HG03103 (cell line): ENCODE results near the gene TMPRSS15.

ENCODE experiments used
- ATAC-seq: cut with Tn5 transposase; IDR thresholded peaks from one replicate; pipeline ENCODE4 v1.9.1; 2021; ENCODE audit warnings: low read depth; ENCODE audit not compliant: unreplicated experiment

The TMPRSS15 gene

DNA sequence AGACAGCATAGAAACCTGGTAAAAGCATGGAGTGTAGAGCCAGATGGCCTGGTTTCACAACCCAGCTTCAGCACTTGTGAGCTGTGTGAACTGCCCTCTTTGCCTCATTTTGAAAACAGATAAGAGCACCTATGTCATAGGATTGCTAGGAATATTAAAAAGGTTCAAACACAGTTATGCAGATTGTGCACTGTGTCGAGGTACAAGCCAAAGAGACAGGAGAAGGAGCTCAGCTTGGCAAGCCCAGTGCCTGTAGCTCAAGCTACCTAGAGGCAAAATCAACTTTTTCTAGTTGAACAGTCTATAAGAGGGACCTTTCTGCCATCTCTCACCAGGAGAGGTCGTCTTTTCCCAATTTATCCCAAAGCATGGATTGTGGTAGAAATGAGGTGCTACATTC is 153.9 kb downstream of the TMPRSS15 start:
- ATAC-seq, result no peak

DNA sequence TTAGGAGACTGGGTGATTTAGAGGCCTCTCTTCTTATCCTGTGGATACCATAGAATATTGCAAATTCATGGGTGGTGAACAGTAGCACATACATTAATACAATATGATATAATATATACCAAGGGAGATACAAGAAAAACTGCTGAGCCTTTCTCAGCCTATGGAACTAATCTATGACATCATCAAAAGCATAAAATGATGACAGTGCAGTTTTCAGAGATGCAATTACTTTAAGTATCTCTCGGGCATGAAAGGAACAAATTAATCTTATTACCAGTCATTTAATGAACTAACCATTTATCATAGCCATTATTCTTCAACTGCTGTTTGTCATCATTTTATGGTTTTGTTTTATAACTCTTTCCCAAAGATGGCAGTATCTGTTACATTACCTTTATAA is 155.4 kb downstream of the TMPRSS15 start:
- no peak for ATAC-seq

DNA sequence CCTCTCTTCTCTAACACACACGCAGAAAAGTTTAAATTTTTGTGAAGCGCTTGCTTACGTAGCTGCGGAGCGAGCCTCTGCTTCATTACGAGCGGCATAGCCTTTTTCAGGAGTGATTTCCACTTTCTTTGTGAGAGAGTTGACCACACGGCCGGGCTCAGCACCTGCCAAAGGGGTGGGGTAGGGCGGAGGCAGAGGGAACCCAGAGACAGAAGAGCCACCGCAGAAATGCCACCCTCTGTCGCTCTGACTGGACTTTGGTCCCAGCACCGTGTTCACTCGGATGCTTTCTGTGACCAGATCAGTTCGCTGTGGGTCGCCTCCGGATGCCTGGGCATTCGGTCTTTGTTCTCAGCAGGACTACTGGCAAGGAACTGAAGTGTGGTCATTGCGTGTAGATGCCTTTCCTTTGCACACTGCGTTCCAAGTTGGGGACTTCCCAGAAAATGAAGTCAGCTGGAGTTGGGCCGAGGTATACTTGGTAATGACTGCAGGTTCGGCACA is 158.1 kb downstream of the TMPRSS15 start:
- ATAC-seq, result no peak

DNA sequence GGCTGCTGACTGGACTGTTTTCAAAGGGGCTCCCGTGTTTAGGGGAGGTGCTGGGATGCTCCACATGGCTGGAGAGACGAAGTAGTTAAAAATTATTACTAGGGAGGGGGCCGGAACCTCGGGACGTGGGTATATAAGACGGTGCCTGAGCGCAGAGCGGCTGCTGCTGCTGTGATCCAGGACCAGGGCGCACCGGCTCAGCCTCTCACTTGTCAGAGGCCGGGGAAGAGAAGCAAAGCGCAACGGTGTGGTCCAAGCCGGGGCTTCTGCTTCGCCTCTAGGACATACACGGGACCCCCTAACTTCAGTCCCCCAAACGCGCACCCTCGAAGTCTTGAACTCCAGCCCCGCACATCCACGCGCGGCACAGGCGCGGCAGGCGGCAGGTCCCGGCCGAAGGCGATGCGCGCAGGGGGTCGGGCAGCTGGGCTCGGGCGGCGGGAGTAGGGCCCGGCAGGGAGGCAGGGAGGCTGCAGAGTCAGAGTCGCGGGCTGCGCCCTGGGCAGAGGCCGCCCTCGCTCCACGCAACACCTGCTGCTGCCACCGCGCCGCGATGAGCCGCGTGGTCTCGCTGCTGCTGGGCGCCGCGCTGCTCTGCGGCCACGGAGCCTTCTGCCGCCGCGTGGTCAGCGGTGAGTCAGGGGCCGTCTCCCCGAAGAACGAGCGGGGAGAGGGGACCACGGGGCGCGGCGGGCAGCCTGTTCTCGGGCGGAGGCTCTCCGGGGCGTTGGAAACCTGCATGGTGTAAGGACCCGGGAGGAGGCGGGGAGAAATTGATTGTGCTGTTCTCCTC is 158.7 kb downstream of the TMPRSS15 start, which contains the start of gene CHODL:
Gene CHODL (plus strand): TSS at position 163 of the 793 bp plus-strand sequence. CDS start 391 bp downstream, at position 554.
- ATAC-seq, result no peak

DNA sequence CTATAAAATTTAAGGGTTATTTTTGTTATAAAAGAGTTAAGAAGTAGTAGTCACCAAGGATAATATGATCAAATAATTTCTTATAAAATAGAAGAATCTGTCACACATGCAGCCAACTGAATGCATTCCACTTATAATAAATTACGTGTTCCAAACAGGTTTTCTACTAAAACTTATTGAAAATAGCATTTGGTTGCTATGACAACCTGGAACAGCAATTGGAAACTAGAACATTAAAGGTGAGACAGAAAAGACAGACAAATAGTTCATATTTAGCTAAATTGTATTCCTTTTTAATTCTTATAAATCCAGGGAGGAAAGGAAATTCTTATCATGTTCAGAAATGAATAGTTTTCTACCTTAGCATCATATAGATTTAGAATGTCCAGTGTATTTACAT is 168.0 kb downstream of the TMPRSS15 start:
- no peak for ATAC-seq

DNA sequence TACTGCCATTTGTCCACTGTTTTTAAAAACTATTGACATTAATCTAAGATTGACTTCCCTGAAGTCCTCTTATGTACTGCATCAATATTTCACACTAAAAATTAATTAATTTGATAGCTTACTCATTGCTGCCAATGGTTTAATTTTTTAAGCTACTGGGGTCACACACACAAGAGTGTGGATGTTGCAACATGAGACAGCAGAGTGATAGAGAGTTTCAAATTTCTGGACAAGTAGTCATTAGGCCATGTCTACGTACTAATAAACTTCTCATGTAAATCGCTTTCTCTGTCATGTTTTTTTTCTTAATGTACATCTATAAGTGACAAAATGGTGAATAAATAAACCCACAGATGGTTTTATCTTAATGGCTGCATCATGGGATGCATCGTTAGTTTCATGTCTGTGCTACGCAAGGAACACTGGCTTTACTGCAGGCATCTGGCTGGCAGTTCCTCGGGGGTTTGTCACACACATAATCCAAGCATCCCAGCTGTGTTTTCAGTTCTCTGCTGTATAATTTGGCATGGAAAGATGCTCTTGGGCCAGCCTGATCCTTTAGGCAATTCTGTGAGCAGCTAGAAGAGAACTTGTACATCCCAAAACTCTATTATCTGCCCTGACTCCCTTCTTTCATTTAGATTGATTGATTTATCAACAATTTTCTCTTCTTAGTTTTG is 175.4 kb downstream of the TMPRSS15 start:
- no peak for ATAC-seq

DNA sequence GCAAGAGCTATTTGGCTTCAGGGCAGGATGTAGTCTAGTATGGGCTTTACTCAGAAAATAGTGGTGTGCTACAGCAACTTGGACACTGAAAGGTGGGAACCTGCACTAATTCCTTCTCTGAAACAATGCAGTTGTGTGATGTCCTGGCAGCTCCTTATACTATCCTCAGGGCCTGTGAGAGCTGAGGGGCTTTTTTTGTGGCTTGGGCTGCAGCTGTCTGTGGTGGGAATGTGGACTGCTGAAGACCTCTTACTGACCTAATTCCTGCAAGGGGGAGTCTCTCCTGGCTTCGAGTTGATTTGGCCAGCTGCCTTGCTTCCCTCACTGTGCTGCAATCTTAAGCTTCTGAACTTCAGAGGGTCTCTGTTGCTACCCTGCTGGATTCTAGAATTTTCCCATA is 181.2 kb downstream of the TMPRSS15 start:
- no peak for ATAC-seq

DNA sequence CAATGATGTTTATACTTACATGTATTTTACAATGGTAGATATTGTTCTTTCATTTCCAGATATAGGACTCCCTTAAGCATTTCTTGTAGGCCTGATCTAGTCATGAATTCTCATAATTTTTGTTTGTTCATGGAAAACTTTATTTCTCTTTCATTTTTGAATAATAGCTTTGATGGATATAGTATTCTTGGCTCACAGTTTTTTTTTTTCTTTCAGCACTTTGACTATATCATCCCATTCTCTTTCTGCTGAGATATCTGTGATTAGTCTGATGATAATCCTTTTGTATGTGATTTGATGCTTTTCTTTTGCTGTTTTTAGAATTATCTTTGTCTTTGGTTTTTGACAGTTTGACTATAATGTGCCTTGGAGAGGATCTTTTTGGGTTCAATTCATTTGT is 183.1 kb downstream of the TMPRSS15 start:
- ATAC-seq, result no peak
